Spinal cord (tissue), 10 donors: Measurements from ENCODE around the gene IRX2. TPM values are rescaled to one million over a fixed set of nuclear protein-coding genes. Genes with fewer than 3 reads are reported as not detected.

Experiments
- DNase-seq, 6 donors: peaks; one replicate each; pipeline versions ENCODE4 v3.0.0 to v3.0.0-alpha.2; 2013 to 2015; ENCODE audit warnings: low spot score in 6 of 6, low read depth in 4 of 6
- H3K27ac ChIP-seq: one replicate; pipeline ENCODE4 v1.5.1; 2013; ENCODE audit warnings: low read depth, low read length, control low read depth
- H3K27me3 ChIP-seq: one replicate; pipeline ENCODE4 v1.6.1; 2013; ENCODE audit warnings: low read length; ENCODE audit not compliant: control insufficient read depth, insufficient read depth
- H3K36me3 ChIP-seq: one replicate; pipeline ENCODE4 v1.6.1; 2013; ENCODE audit warnings: low read length; ENCODE audit not compliant: control insufficient read depth, insufficient read depth
- H3K4me1 ChIP-seq: one replicate; pipeline ENCODE4 v1.6.1; 2013; ENCODE audit warnings: low read length; ENCODE audit not compliant: control insufficient read depth, insufficient read depth
- H3K4me3 ChIP-seq: one replicate; pipeline ENCODE4 v1.5.1; 2013; ENCODE audit warnings: low read depth, low read length, control low read depth
- H3K9me3 ChIP-seq: one replicate; pipeline ENCODE4 v1.6.1; 2013; ENCODE audit warnings: low read length; ENCODE audit not compliant: control insufficient read depth, insufficient read depth
- WGBS: methylation state at CpG from one replicate; pipeline ENCODE4 v1.1.5; 2013; ENCODE audit warnings: missing lambda C conversion rate; ENCODE audit not compliant: insufficient coverage; 5-methylcytosine and 5-hydroxymethylcytosine counted together
- polyA plus RNA-seq, 2 donors: library from polyadenylated mRNA; unstranded; fragments of 120-200 nt; gene quantifications; one replicate each; pipeline ENCODE4 v1.2.1, GENCODE V29; 2013; ENCODE audit not compliant: insufficient read length in 2 of 2
- total RNA-seq, 2 donors: library from RNA; depleted of rRNA in 1 of 2; stranded (reverse); fragments of 120-200 nt in 1 of 2; fragments of >200 nt in 1 of 2; gene quantifications; one replicate each; pipeline versions ENCODE4 v1.2.3 to v1.2.4, GENCODE V29; 2013 to 2014
- donor health status: healthy.

Gene IRX2
- total and polyA plus RNA-seq, 4 donors, result 4.8 to 23.2 (median 14.7) TPM

GRCh38 chr5:2736872-2737271 is 14.6 kb downstream of the IRX2 start:
- Histone ChIP-seq H3K4me3 (no peak overlapping the region), H3K36me3 (peaks cover 20% of the 10 kb centered on the region), H3K27me3 (peaks cover 56% of the 10 kb centered on the region), H3K4me1 (peaks cover 19% of the 10 kb centered on the region), H3K9me3 (no peaks in the 10 kb centered on the region), H3K27ac (no peak overlapping the region)
- DNase-seq, result no peak
- 92% methylated on average over 8 of the region's 8 CpGs for WGBS

- Histone ChIP-seq H3K9me3 (no peaks in the 10 kb centered on the region), H3K36me3 (peaks cover 19% of the 10 kb centered on the region), H3K27ac (no peak overlapping the region), H3K4me3 (no peak overlapping the region), H3K27me3 (peaks cover 48% of the 10 kb centered on the region), H3K4me1 (peaks cover 19% of the 10 kb centered on the region)
- no peak for DNase-seq
- no CpG with 5 or more reads among the region's 3 CpGs for WGBS
Observed at GRCh38 chr5:2735996-2736395, 15.5 kb downstream of the IRX2 start.

GRCh38 chr5:2732850-2733249 is 18.6 kb downstream of the IRX2 start:
- H3K36me3 ChIP-seq, result peaks cover 10% of the 10 kb centered on the region
- H3K27me3 ChIP-seq, result peaks cover 19% of the 10 kb centered on the region
- WGBS, result 70% methylated on average over 3 of the region's 3 CpGs
- no peaks in the 10 kb centered on the region for H3K4me1 ChIP-seq
- H3K9me3 ChIP-seq, result no peaks in the 10 kb centered on the region
- no peak for DNase-seq
- no peak overlapping the region for H3K4me3 ChIP-seq
- H3K27ac ChIP-seq, result no peak overlapping the region

GRCh38 chr5:2732004-2732403 is 19.5 kb downstream of the IRX2 start:
- peaks cover 5% of the 10 kb centered on the region for H3K36me3 ChIP-seq
- no peak overlapping the region for H3K27ac ChIP-seq
- no peak for DNase-seq
- no peaks in the 10 kb centered on the region for H3K9me3 ChIP-seq
- no peak overlapping the region for H3K4me3 ChIP-seq
- peaks cover 14% of the 10 kb centered on the region for H3K27me3 ChIP-seq
- WGBS, result 80% methylated on average over 1 of the region's 4 CpGs
- no peaks in the 10 kb centered on the region for H3K4me1 ChIP-seq

- no peaks in the 10 kb centered on the region for H3K9me3 ChIP-seq
- H3K27me3 ChIP-seq, result peaks cover 9% of the 10 kb centered on the region
- WGBS, result 69% methylated on average over 3 of the region's 7 CpGs
- no peaks in the 10 kb centered on the region for H3K4me1 ChIP-seq
- no peaks in the 10 kb centered on the region for H3K36me3 ChIP-seq
- H3K27ac ChIP-seq, result no peak overlapping the region
- no peak overlapping the region for H3K4me3 ChIP-seq
- DNase-seq, result no peak
Observed at GRCh38 chr5:2729189-2729588, 22.3 kb downstream of the IRX2 start.

DNA sequence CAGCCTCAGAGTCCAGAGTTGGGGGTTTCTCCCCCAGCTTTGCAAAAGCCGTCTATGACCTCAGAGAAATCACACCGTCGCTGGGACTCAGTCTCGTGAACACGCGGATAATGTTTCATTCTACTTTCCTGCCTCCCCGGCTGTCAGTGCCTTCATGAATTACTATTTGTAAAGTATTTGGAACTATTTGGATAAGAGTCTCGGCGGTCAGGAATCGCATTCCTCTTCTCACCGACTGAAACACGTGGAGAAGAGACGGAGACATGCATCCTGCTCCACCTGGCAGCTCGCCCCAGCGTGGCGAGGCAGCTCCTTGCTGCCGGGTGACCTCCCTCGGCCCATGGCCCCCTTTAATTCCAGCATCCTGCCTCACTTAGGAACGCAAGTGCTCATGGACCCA is 23.9 kb downstream of the IRX2 start:
- Histone ChIP-seq H3K27ac (no peak overlapping the region), H3K4me3 (no peak overlapping the region), H3K9me3 (no peaks in the 10 kb centered on the region), H3K36me3 (no peaks in the 10 kb centered on the region), H3K27me3 (peaks cover 2% of the 10 kb centered on the region), H3K4me1 (no peaks in the 10 kb centered on the region)
- 78% methylated on average over 13 of the region's 19 CpGs for WGBS
- no peak for DNase-seq

- Histone ChIP-seq H3K27me3 (peaks cover 4% of the 10 kb centered on the region), H3K9me3 (no peaks in the 10 kb centered on the region), H3K4me1 (no peaks in the 10 kb centered on the region), H3K4me3 (no peak overlapping the region), H3K27ac (no peak overlapping the region), H3K36me3 (no peaks in the 10 kb centered on the region)
- 94% methylated on average over 12 of the region's 23 CpGs for WGBS
- DNase-seq, result no peak
Observed at GRCh38 chr5:2725980-2726765, 25.3 kb downstream of the IRX2 start.

DNA sequence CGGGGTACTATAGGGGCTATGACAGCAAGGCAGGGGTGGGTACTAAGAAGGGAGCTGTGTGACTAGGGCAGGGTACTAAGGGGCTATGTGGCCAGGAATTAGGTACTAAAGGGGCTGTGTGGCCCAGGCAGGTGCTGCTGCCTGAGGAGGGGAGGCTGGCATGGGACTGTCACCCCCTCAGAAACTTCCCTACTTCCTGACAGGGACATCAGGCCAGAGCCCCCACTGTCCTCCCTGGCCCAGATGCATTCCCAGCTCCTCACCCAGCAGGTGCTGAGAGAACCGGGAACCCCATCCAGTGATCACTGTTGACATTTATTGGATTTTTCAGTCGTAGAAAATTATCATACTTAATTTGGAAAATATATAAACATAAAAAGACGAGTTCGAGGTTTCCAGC is 26.6 kb downstream of the IRX2 start:
- DNase-seq, result no peak
- H3K9me3 ChIP-seq, result no peaks in the 10 kb centered on the region
- 98% methylated on average over 3 of the region's 5 CpGs for WGBS
- no peaks in the 10 kb centered on the region for H3K36me3 ChIP-seq
- no peak overlapping the region for H3K27ac ChIP-seq
- no peaks in the 10 kb centered on the region for H3K4me1 ChIP-seq
- H3K4me3 ChIP-seq, result no peak overlapping the region
- peaks cover 4% of the 10 kb centered on the region for H3K27me3 ChIP-seq

- no peak for DNase-seq
- H3K9me3 ChIP-seq, result no peaks in the 10 kb centered on the region
- no peaks in the 10 kb centered on the region for H3K36me3 ChIP-seq
- peaks cover 4% of the 10 kb centered on the region for H3K27me3 ChIP-seq
- H3K4me3 ChIP-seq, result no peak overlapping the region
- 89% methylated on average over 5 of the region's 12 CpGs for WGBS
- no peak overlapping the region for H3K27ac ChIP-seq
- H3K4me1 ChIP-seq, result no peaks in the 10 kb centered on the region
Observed at GRCh38 chr5:2724031-2724581, 27.4 kb downstream of the IRX2 start.

DNA sequence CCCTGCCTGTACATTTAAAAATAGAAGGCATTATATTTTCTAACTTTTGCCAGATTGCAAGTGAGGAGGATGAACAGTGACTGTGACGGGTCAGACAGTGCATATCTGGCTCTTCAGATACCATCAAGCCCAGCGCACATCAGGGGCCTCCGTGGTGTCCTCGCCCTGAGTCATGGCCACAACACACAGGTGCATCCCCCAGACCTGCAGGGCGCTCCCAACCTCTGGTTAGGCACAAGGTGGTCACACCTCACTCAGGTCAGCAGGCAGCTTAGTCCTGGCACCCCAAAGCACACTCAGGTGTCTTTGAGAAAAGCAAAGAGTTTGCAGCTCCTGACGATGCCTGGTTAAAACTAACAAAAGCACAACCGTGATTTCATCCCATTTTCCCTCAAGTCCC is 28.6 kb downstream of the IRX2 start:
- peaks cover 4% of the 10 kb centered on the region for H3K27me3 ChIP-seq
- WGBS, result 97% methylated on average over 5 of the region's 7 CpGs

More for the DNA sequence above, 28.6 kb downstream of the IRX2 start:
- Histone ChIP-seq H3K27ac (no peak overlapping the region), H3K9me3 (no peaks in the 10 kb centered on the region), H3K4me1 (no peaks in the 10 kb centered on the region), H3K4me3 (no peak overlapping the region), H3K36me3 (no peaks in the 10 kb centered on the region)
- no peak for DNase-seq
